ENCODE data around the gene CECR2.
"Not testable (repeated sequence)": the region's sequence is repeated elsewhere in the genome, so short reads cannot be mapped to it uniquely, and the experiment has no call there.

The CECR2 gene

DNA sequence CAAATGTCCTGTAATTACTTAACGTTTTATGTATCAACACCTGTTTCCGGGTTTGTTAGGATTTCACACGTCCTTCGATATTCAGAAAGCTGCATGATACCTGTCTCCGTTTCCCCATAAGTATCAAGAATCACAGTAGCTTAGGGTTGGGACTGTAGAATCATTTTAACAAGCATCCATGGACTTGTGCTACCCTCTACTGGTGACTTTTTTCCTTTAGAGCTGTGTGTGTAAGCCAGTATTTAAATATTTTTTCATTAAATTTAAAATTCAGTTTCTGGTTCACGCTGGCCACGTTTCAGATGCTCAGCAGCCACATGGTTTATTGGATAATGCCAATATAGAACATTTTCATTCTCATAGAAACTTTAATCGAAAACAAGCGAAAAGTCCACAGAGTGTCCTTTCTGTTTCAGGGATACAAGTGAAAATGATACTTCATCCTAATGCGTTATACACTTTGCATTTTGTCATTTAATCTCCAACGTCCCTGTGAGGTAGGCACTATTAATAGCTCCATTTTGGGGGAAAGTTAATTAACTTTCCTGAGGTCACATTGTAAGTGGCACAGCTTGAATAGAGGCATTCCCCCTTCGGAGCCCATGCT is 132.5 kb downstream of the CECR2 start:
- no peak for DNase-seq (ENCODE audit: low read depth in 2 of 2, low spot score in 1 of 2)

DNA sequence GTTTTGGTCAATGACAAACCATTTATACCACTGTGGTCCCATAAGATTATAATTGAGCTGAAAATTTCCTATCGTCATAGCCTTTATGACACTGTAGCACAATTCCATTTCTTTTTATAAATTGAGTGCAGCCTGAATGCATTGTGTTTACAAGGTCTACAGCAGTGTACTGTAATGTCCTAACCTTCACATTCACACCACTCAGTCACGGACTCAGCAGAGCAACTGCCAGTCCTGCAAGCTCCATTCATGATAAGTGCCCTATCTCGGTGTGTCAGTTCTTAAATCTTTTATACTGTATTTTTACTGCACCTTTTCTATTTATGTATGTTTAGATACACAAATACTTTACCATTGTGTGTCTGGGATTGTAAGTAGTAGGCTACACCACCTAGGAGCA is 138.8 kb downstream of the CECR2 start:
- DNase-seq (ENCODE audit: low read depth in 2 of 2, low spot score in 1 of 2) = no peak

DNA sequence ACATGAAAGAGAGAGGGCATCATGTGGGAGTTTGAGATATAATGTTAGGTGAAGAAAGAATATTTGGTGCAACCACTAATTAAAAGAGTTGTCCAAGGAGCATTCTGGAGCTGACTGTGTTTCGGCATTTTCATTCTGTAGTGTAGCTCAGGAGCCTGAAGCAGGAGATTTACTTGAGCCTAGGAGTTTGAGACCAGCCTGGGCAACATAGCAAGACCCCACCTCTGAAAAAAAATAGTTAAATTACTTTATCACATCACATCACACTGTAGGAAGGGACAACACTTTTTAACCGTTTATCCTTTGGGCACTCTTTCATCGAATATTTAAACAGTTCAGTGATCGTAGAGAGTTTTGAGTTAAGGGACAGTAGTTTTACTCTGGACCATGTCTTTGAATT is 143.7 kb downstream of the CECR2 start:
- no peak for DNase-seq (ENCODE audit: low read depth in 2 of 2, low spot score in 1 of 2)

DNA sequence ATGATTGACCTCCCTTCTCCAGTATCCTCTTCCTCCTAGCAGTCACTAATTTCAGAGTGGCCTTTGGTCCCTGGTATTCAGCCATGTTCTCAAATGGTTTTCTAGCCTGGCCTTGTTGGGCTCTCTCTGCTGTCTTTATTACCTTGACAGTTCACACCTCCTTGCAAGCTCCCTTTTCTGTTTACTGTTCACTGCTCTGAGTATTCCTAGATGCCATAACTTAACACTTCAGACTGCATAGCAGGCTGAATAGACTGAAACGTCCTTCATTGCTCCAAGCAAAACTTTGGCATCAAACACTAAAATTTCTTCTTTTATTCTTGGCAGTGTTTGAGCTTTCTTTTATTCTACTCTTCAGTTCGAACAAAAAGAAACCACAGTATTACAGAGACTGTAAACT is 144.4 kb downstream of the CECR2 start:
- DNase-seq (ENCODE audit: low read depth in 2 of 2, low spot score in 1 of 2) = no peak

DNA sequence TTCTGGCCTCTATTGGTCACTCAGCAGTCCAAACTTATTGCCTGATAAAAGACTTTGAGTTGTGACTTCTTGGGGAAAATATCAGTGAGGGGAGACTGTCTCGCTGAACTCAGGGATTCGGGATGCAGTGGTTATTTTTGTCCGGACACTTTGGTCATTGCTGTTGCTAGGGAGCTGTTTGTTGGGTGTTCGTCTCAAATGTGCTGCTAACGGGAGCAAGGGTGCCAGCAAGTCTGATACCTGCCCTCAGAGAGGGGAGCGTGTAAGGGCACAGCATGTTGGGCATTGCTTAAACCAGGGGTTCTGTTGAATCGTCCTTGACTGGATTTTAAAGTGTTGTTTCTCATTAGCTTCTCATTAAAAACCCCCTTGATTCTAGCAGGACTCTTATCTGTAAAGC is 144.8 kb downstream of the CECR2 start:
- DNase-seq (ENCODE audit: low read depth in 2 of 2, low spot score in 1 of 2) = no peak

DNA sequence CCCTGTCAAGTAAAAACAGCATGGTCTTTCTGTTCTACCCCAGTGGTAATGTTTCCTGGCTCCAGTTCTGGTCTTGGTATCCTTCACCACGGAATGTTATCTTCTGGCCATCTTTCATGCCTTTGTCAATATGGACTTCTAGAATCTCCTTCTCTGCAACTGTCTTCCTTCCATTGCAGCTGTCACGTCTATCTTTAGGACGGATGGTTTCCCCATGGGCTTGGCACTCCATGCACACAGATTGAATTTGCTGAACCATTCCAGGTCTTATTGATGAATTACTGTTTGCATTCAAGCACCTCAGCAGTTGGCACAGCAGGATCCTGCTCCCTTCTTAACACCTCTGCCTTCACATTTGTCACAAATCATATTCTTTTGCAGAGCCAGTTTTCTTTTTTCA is 149.1 kb downstream of the CECR2 start:
- no peak for DNase-seq (ENCODE audit: low read depth in 2 of 2, low spot score in 1 of 2)

DNA sequence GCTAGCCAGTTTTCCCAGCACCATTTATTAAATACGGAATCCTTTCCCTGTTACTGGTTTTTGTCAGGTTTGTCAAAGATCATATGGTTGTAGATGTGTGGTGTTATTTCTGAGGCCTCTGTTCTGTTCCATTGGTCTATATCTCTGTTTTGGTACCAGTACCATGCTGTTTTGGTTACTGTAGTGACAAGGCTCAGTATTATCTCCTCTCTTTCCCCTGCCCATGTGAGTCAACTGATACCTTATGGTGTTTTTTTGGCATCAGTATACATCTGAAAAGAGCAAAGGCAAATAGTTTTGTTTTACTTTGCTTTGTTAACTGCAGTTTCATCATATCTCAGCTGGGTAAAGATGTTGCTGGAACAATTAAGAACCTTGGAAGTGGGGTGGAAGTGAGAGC is 152.7 kb downstream of the CECR2 start:
- not testable (repeated sequence) for DNase-seq (ENCODE audit: low read depth in 2 of 2, low spot score in 1 of 2)

DNA sequence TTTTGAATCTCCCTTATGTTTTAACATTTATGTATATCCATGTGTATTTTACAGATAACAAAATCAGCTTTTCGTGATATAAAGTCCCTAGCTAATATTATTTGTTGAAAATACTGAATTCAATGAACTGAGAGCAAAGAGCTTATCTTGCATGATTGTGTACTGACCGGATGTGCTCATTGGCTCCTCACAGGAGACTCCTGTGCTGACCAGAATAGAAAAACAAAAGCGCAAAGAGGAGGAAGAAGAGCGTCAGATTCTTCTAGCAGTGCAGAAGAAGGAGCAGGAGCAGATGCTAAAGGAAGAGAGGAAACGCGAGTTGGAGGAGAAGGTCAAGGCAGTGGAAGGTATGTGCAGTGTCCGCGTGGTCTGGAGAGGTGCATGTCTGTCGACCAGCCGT is 154.7 kb downstream of the CECR2 start:
- DNase-seq (ENCODE audit: low read depth in 2 of 2, low spot score in 1 of 2) = no peak

DNA sequence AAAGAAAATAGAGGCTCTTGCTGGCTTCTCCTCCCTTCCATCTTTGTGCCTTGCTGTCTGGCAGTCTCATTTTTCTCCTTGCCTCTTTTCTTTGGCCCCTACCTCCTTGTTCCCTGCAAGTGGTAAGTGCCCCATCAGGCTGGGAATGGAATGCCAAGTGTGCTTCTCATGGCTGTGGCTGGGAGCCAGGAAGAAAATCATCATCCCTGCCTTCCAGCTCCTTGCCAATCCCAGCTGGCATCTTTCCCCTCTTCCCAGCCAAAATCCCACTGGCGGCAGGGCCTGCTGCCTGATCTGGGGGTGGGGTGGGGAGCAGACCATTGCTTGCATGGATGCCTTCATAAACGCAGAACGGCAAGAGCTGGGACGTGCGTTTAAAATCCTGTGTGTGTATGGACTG is 167.0 kb downstream of the CECR2 start:
- no peak for DNase-seq (ENCODE audit: low read depth in 2 of 2, low spot score in 1 of 2)

DNA sequence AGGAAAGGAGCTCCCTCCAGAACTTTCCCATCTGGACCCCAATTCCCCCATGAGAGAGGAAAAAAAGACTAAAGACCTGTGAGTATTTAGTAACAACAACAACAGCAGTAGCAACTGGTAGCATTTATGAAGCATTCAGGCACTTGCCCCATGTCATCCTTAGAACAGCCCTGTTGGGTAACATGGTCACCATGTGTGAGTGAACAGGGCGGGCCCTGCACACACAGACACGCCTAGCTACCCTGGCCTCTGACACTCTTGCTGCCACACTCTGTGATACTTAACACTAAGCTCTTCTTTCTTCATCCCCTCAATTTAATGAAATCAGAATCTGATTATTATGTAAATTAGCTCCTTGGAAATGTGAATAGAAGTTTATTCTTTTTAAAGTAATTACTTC is 167.9 kb downstream of the CECR2 start:
- no peak for DNase-seq (ENCODE audit: low read depth in 2 of 2, low spot score in 1 of 2)

DNA sequence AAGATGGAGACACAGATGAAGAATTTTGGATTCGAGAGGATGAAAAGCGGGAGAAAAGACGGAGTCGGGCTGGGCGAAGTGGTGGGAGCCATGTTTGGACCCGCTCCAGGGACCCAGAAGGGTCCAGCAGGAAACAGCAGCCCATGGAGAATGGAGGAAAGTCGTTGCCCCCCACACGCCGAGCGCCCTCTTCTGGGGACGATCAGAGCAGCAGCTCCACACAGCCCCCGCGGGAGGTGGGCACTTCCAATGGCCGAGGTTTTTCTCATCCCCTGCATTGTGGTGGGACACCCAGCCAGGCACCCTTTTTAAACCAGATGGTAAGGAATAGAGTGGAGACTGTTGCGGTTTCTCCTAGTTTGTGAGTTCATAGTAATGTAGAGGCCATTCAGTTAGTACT is 171.2 kb downstream of the CECR2 start:
- no peak for DNase-seq (ENCODE audit: low read depth in 2 of 2, low spot score in 1 of 2)

DNA sequence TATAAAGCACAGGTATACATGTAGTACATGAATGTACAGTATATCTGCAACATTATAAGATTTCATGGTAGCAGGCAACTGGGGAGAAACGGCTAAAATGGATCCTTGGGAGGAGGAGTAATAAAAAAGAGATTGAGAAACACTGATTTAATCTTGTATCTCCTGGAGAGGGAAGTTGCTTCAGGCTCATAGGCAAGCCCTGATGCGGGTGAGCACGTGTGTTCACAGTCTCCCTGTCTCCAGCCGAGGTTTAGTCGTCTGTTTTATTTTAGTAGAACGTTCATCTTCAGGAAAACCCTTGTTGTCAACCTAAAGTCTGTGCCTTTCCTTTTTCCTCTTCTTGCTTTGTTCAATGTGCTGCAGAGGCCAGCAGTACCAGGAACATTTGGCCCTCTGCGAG is 172.2 kb downstream of the CECR2 start:
- no peak for DNase-seq (ENCODE audit: low read depth in 2 of 2, low spot score in 1 of 2)

DNA sequence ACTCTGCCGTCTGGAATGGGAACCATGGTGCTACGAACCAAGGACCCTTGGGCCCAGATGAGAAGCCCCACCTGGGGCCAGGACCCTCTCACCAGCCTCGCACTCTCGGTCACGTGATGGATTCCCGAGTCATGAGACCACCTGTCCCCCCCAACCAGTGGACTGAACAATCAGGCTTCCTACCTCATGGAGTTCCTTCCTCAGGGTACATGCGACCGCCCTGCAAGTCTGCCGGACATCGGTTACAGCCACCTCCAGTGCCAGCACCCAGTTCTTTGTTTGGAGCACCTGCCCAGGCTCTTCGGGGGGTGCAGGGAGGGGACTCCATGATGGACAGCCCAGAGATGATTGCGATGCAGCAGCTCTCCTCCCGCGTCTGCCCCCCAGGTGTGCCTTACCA is 173.2 kb downstream of the CECR2 start:
- DNase-seq (ENCODE audit: low read depth in 2 of 2, low spot score in 1 of 2) = no peak

DNA sequence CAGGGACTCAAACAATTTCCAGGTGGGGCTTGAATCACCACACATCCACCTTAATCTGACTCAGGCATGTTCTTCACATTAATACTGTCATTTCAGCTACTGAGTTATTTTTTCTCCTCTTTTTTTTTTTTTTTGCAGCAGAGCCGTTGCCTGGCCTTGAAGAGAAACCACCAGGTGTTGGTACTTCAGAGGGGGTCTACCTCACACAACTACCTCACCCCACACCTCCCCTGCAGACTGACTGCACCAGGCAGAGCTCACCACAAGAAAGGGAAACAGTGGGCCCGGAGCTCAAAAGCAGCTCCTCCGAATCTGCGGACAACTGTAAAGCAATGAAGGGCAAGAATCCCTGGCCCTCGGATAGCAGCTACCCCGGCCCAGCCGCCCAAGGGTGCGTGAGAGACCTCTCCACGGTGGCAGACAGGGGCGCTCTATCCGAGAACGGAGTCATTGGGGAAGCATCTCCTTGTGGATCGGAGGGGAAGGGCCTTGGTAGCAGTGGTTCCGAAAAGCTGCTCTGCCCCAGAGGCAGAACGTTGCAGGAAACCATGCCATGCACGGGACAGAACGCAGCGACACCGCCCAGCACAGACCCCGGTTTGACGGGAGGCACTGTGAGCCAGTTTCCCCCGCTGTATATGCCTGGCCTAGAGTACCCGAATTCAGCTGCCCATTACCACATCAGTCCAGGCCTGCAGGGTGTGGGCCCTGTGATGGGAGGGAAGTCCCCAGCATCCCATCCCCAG is 178.9 kb downstream of the CECR2 start:
- no peak for DNase-seq (ENCODE audit: low read depth in 2 of 2, low spot score in 1 of 2)

DNA sequence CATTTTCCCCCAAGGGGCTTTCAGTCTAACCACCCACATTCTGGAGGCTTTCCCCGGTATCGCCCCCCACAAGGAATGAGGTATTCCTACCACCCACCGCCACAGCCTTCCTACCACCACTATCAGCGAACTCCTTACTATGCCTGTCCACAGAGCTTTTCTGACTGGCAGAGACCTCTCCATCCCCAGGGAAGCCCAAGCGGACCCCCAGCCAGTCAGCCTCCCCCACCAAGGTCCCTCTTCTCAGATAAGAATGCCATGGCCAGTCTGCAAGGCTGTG is 179.4 kb downstream of the CECR2 start:
- DNase-seq (ENCODE audit: low read depth in 2 of 2, low spot score in 1 of 2) = no peak

DNA sequence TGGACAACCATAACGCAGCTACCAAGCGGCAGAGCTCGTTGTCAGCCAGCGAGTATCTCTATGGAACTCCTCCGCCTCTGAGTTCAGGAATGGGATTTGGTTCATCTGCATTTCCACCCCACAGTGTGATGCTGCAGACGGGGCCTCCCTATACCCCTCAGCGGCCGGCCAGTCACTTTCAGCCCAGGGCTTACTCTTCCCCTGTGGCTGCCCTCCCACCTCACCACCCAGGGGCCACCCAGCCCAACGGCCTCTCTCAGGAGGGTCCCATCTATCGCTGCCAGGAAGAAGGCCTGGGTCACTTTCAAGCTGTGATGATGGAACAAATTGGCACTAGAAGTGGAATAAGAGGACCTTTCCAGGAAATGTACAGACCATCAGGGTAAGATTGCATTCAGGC is 179.9 kb downstream of the CECR2 start:
- no peak for DNase-seq (ENCODE audit: low read depth in 2 of 2, low spot score in 1 of 2)

DNA sequence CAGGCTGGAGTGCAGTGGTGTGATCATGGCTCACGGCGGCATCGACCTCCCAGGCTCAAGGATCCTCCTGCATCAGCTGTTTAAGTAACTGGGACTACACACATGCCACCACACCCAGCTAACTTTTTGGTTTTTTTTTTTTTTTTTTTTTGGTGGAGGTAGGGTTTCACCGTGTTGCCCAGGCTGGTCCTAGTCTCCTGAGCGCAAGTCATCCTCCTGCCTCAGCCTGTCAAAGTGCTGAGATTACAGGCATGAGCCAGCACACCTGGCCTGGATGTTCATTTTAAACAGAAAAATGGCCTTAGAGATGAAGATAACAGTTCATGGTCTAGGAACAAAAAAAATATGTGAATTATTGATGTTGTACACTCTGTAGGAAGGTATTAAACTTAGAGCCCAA is 180.4 kb downstream of the CECR2 start:
- no peak for DNase-seq (ENCODE audit: low read depth in 2 of 2, low spot score in 1 of 2)

DNA sequence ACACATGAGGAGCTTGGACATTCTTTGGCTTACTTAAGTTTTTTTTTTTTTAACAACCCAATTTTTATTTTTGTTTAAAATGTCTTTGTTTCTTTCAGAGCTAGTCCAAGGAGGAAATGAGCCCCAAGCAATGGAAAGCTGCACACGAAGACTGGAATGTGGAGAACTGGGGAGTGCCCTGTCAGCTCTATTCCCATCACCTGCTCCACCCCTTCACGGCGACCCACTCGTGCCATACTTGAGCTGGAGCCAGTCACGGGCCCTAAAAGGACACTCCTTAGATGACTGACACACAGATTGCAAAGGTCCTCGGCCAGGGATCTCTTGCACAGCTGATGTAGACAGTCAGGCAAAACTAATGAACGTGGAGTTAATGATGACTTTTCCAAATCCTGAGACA is 183.5 kb downstream of the CECR2 start:
- DNase-seq (ENCODE audit: low read depth in 2 of 2, low spot score in 1 of 2) = no peak

DNA sequence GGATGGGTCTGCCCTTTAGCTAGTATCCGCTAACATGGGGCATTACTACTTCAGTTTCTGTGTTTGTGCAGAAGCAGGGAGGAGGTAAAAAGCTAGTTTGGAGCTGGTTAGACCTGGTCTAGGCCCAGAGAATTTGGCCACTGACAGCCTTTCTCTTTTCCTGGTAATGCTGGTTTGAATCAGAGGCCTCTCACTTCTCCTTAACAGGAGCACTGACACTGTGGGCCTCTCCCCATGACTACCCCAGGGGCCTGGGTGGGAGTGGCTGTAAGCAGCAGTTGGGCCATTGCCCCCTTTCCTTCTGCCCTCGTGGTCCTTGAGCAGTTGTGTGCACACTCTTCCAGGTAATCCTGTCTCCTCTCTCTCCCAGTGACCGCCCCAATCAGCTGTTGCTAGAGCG is 185.6 kb downstream of the CECR2 start:
- no peak for DNase-seq (ENCODE audit: low read depth in 2 of 2, low spot score in 1 of 2)

DNA sequence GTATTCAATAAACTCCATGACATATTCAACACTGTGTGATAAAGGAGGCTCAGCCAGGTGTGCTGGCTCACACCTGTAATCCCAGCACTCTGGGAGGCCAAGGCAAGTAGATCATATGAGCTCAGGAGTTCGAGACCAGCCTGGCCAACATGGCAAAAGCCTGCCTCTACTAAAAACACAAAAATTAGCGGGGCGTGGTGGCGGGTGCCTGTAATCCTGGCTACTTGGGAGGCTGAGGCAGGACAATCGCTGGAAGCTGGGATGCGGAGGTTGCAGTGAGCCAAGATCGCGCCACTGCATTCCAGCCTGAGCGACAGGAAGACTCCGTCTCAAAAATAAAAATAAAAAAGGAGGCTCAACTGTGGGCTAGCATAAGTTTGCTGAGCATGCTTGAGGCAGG is 189.9 kb downstream of the CECR2 start:
- no peak for DNase-seq (ENCODE audit: low read depth in 2 of 2, low spot score in 1 of 2)

DNA sequence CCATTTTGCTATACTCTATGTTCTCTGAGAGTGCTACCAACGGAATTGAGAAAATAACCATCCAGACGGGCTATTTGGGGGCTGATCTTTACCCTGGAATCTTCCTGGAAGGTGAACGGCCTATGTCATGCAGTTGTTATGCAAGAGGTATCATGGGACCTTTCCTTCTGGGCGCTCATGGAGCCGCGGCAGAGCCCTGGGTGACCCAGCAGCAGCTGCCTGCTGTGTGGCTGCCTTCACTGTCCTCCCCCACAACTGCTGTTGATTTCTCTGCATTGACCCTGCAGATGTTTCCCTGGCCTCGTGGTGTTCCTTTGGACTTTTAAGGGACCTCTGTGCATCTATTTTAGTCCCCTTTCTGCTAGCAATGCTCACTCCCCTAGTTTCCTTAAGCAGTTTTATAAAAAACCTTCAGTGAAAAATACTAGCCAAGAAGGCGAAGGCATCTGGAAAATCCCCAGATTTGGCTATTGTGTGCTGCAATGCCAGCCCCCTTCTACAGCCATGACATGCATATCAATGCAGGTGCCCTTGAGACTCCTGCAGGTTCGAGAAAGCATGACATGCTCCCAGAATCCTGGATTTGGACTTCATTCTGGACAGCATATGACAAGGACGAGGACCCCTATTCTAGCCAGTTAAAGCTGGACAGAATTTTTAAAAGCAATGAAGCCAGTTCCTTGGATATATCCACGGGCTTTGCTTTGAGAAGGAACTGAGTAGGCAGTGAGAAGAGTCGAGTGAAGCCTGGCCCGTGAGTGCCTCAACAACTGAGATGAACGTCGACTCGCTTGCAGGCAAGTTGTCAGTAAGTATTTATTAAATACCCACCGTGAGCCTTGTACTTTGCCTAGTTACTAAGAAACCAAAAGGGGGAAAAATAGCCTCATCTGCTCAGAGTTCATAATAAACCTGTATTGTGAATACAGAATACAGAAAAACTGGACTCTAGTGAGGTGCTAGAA is 193.9 kb downstream of the CECR2 start, which contains the start of gene SLC25A18:
Gene SLC25A18, plus strand, starts transcription at position 593 of the 965 bp plus-strand sequence. CDS start 16,447 bp downstream, outside the sequence.
- DNase-seq (ENCODE audit: low read depth in 2 of 2, low spot score in 1 of 2) = no peak

DNA sequence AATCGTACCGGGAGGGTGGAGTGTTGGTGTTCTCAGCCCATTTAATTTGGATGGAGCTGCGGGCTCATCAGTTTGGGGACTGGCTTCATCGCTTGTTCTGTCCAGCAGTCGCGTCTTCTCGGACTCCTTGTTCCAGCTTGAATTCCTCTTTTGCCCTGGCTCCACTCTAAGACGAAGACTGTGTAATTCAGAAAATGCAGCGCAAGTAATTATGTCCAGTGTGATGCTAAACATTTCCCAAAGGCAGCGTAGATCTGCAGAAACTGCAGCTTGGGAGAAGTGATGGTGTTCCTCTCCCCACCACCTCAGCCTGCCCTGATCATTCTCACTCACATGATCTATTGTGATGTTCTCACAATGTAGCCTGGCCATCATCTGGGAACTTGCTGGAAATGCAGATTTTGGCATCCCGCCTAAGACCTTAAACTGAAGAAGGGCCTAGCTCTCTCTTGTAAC is 194.7 kb downstream of the CECR2 start:
- no peak for DNase-seq (ENCODE audit: low read depth in 2 of 2, low spot score in 1 of 2)
